ENCODE data around the gene NAT16.
A peak's percentile ranks its signal among the peaks of the same experiment; 100 is the strongest.
"Not testable (repeated sequence)": the region's sequence is repeated elsewhere in the genome, so short reads cannot be mapped to it uniquely, and the experiment has no call there.

The NAT16 gene

DNA sequence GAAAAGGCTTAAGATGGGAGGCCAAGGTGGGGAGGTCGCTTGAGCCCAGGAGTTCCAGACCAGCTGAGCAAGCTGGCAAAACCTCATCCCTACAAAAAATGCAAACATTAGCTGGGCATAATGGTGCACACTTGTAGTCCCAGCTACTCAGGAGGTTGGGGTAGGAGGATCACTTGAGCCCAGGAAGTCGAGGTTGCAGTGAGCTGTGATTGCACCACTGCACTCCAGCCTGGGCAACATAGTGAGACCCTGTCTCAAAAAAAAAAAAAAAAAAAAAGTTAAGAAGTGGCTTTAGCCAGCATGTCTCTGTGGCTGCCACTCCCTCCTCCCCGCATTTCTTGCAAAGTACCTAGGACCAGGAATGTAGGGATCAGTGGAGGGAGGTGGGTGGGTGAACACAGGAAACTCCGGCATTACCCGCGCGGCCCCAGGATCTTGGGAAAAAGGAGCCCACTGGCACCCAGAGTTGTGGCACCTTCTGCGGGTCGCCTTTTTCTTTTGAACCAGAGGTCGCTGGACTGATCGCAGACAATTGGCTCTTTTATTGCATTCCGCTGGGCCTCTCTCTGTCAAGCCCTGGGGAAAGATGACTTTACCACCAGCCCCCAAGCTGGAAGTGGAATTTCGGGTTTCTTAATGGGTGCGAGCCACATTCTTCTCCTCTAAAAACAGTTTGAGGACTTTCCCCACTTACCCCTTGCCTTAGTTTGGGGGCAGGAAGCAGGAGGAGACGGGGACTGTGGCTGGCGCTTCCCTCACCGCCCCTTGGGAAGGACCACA is 18.2 kb downstream of the NAT16 start:
- DNase-seq (ENCODE audit: low read depth in 4 of 4, low spot score in 1 of 4): no peak

DNA sequence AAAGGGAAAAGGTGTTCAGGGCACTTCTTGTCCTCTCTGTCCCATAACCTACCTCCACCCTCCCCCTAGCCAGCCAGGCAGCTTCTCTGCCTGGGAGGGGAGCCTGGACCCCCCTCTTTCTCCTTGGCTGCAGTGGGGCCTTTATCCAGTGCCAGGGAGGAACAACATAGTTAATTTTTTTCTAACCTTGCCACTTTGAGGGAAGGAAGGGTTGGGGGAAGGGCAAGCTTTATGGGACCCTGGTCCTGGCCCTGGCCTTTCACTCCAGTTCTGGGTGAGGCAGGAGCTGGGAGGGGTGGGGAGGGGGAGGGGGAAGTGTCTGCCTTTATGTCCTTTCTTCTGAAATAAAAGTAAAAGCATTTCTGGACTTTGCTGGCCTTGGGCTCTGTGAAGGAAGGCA is 19.2 kb downstream of the NAT16 start:
- DNase-seq (ENCODE audit: low read depth in 4 of 4, low spot score in 1 of 4): no peak

DNA sequence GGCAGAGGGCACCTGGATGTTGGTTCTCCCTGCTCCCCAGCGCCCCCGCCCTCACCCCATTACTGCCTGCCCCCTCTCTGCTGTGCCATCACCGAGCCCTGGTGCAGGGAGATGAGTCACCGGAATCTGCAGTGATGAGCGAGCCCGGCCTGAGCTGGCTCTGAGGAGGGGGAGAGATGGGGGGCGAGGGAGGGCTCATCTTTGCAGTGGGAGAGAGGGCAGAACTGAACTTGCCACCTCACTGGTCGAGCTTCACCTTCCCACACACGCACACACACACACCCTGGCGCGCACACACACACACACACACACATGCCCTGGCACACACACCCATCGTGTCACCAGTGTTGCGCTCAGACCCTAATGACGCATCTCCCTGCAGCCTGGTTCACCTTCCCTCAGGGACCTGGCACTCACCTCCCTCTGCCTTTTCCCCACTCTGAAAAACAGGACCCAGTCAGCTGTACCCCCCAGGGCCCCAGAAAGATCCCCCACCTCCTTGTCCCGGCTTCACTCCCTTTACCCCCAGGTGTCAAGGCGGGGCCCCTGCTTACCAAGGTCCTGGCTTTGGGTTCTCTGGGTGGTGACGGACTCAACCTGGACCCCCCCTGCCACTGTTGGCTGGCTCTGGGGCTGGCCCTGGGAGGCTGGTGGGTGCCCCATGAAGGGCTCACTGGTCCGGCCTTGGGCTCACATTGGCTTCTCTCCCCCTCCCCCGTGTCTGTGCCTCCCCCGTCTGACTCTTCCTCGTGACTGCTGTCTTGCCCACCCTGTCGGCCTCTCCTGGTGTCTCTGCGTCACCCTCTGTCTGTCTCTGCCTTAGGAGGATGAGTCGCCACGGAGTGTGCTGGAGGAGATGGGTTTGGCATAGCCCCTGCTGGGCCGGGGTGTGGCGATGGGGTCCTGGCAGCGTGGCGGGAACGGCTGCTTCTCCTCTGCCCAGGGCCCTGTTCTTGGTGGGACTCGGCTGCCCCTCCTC is 20.1 kb downstream of the NAT16 start:
- no peak for DNase-seq (ENCODE audit: low read depth in 4 of 4, low spot score in 1 of 4)

DNA sequence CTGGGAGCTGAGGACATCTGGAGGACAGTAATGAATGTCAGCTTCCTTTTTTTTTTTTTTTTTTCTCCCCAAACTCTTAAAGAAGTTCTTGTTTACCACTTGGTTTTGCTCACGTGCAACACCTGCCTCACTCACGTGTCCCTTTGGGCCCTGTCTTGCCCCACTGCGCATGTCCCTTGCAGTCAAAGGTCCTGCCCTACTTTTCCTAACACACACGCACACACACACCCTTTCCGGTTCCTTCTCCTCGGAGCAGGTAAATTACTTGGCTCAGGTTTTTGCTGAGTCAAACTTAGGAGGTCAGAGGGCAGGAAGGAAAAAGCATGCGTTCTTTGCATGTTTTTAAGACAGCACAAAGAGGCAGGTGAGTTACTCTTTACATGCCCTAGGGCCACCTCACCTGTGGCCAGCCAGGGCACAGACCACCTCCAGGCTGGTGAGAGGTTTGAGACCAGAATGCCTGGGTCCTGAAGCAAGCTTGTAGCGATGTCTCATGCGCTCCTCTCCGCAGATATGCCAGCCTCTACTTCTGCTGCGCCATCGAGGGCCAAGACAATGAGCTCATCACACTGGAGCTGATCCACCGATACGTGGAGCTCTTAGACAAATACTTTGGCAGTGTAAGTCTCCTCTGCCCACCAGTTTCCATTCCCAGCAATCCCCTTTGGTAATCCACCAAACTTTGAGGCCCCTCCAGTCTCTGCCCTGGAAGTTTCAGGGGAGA is 23.1 kb downstream of the NAT16 start:
- DNase-seq (ENCODE audit: low read depth in 4 of 4, low spot score in 1 of 4): no peak

DNA sequence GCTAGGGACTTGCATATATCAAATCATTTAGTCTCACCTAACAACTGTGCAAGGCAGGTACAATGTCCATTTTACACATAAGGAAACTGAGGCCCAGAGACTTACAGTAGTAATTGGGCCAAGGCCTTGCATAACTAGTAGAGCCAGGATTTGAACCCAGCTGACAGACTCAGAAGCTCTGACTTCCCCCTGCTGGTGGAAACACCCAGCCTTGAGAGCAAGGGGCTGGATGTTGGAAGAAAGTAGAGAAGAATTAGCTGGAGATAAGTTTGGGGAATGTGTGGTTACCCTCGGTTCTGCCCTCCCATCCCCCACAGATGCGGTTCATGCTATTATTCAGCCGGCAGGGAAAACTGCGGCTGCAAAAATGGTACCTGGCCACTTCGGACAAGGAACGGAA is 23.8 kb downstream of the NAT16 start:
- no peak for DNase-seq (ENCODE audit: low read depth in 4 of 4, low spot score in 1 of 4)

DNA sequence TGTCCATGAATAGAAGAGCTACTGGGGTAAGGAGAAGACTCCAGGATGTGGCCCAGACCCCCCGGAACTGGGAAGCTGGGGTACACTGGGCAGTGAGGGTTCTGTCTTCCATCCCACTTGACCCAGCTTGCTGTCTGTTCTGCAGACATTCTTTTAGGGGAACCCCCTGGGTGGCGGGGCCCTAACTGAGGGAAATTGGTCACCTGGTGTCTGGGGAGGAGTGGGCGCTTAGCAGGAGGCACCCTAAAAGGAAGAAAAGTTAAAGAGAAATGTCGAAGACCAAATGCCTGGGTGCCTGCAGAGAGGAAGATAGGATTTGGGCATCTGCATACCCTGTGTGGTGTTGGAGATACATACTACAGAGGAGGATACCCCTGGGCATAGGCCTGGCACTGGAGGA is 24.8 kb downstream of the NAT16 start:
- no peak for DNase-seq (ENCODE audit: low read depth in 4 of 4, low spot score in 1 of 4)

DNA sequence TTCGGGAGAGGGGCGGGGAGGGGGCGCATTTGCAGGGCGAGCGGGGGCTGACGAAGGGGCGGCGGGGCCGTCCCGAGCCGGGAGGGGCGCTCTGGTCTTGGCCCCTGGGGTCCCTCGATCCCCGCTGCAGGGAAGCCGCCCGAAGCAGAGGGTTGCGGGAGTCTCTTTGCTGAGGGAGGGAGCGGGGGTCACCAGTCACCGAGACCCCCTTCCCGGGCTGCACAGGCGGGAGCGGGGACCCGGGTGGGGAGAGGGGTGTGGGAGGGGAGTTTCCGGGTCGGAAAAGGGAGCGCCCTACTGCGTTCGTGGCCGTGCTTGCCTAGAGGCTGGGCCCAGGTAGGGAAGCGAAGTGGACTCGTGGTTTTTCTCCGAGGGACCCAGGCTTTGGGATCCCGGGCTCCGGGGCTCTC is 25.4 kb downstream of the NAT16 start:
- no peak for DNase-seq (ENCODE audit: low read depth in 4 of 4, low spot score in 1 of 4)

DNA sequence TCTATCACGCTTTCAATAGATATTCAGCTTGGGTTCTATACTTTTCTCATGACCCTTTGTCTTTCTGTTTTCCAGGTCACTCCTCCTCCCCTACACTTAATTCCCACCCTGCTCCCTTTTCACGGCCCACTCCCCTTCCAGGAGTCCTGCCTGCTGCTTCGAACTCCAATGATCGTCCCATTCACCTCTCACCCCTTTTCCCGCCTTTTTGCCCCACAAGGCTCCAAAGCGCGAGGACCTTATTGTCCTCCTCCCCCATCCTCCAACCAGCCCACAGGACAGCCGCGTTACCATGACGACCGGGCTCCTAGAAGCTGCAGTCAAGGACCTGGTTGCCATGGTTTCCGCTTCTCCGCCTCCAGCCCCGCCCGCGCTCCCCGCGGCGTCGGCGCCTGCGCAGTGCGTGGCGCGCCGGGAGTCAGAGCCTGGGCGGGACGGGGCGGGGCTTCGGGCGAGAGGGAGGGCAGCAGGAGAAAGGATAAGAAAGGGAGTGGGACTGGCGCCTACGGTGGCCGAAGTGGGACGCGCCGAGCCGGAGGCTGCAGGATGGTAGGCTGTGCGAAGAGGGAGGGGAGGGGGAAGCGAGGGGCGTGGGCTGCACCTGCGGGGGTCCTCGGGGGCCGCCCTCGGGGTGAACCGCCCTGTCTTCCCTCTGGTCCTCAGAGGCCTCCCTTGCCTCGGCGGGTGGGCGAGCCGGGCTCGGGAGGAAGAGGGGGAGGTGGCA is 26.0 kb downstream of the NAT16 start, which contains the start of gene AP1S1:
Gene AP1S1, plus strand, starts transcription at position 508 of the 724 bp plus-strand sequence. Its CDS starts 39 bp downstream, at position 547.
- peak; percentile 79 to 93 (median 90) for DNase-seq (ENCODE audit: low read depth in 4 of 4, low spot score in 1 of 4)

DNA sequence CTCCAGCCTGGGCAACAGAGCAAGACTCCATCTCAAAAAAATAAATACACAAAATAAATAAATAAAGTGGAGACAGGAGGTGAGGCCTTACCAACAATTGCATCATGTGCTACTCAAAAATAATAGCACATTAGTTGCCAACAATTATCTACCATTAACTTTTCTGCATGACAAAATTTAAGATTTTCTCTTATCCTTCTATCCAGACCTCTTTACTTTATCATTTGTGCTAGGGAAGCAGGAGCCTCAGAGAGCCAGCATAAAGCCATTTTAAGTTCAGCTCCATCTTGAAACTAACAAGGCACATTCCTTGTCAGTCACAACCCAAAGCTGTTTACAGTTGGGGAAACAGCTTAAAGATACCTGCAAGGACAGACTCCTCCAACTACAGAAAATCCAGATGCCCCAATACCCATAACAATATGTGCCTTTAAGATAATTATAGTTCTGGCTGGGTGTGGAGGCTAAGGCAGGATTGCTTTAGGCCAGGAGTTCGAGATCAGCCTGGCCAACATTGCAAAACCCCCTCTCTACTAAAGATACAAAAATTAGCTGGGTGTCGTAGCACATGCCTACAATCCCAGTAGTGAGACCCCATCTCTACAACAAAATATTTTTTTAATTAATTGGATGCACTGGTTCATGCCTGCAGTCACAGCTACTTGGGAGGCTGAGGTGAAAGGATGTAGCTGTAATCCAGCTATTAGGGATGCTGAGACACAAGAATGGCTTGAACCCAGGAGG is 28.0 kb downstream of the NAT16 start:
- DNase-seq (ENCODE audit: low read depth in 4 of 4, low spot score in 1 of 4): no peak

DNA sequence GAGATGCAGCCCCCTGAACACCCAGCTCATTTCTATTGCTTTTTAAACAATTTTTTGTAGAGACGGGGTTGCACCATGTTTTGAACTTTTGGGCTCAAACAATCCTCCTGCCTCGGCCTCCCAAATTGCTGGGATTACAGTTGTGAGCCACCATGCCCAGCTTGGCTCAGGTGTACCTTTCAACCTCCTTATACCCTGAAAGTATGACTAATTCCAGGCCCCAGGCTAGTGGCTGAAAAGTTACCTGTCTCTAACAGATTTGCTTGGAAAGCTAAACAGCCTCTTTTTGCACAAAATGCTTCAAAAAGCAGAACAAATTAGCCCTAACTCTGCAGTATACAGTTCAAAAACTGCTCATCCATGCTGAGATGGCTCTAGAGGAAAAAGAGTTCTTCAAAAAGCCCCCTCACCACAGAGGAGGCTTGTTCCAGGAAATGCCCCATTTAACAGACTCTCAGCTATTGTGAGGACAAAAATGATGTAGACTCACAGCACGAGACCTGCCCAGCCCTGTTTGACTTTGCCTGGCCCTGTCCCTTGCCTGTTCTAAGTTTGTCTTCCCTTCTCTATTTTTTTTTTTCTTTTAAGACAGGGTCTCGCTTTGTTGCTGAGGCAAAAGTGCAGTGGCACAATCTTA is 39.2 kb downstream of the NAT16 start:
- no peak for DNase-seq (ENCODE audit: low read depth in 4 of 4, low spot score in 1 of 4)

DNA sequence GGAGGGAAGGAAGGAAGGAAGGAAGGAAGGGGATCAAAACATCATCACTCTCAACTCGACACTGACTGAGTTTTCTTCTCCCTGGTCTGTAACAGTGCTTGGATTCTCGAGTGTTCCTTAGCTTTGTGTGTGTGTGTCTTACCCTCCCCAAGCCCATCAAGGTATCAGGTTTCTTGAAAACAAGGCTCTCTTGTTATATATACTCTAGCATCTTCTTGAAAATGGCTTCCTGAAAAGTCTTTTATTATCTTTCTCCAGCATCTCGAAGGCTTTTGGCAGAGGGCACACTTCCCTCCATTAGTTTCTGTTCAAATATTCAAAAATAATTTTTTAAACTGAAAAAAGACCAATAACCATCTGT is 39.8 kb downstream of the NAT16 start:
- DNase-seq (ENCODE audit: low read depth in 4 of 4, low spot score in 1 of 4): no peak

DNA sequence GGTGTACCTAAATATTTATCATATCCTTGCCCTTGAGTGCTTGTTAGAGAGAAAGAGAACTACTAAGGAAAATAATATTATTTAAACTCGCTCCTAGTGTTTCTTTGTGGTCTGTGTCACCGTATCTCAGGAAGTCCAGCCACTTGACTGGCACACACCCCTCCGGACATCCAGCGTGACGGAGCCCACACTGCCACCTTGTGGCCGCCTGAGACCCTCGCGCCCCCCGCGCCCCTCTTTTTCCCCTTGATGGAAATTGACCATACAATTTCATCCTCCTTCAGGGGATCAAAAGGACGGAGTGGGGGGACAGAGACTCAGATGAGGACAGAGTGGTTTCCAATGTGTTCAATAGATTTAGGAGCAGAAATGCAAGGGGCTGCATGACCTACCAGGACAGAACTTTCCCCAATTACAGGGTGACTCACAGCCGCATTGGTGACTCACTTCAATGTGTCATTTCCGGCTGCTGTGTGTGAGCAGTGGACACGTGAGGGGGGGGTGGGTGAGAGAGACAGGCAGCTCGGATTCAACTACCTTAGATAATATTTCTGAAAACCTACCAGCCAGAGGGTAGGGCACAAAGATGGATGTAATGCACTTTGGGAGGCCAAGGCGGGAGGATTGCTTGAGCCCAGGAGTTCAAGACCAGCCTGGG is 41.8 kb downstream of the NAT16 start:
- peak; percentile 56 to 88 (median 70) for DNase-seq (ENCODE audit: low read depth in 4 of 4, low spot score in 1 of 4)

DNA sequence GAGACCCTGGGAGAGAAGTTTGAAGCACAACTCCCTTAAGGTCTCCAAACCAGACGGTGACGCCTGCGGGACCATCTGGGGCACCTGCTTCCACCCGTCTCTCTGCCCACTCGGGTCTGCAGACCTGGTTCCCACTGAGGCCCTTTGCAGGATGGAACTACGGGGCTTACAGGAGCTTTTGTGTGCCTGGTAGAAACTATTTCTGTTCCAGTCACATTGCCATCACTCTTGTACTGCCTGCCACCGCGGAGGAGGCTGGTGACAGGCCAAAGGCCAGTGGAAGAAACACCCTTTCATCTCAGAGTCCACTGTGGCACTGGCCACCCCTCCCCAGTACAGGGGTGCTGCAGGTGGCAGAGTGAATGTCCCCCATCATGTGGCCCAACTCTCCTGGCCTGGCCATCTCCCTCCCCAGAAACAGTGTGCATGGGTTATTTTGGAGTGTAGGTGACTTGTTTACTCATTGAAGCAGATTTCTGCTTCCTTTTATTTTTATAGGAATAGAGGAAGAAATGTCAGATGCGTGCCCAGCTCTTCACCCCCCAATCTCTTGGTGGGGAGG is 42.4 kb downstream of the NAT16 start:
- DNase-seq (ENCODE audit: low read depth in 4 of 4, low spot score in 1 of 4): no peak

DNA sequence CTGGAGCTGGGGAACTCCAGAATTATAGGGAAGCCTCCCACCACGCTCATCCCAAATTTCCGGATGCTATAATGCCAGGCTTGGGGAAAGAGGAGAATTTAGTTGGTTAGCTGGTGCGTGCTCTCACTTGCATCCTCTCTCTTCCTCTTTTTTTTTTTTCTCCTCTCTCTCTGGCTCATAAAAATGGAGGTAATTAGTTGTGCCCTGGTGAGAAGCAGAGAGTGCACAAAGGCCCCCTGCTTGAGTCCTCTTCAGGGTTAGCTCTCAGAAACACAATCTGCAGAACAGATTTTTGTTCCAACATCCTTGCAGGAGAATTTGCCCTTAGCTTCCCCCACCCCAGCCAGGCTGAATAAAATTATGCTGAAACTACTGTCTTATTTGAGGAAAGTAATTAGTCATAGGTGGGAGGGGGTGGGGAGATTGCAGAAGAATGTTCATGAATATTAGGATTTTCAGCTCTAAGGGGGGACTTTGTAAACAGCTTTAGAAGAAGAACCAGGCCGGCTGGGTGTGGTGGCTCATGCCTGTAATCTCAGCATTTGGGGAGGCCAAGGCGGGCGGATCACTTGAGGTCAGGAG is 45.6 kb downstream of the NAT16 start:
- no peak for DNase-seq (ENCODE audit: low read depth in 4 of 4, low spot score in 1 of 4)

DNA sequence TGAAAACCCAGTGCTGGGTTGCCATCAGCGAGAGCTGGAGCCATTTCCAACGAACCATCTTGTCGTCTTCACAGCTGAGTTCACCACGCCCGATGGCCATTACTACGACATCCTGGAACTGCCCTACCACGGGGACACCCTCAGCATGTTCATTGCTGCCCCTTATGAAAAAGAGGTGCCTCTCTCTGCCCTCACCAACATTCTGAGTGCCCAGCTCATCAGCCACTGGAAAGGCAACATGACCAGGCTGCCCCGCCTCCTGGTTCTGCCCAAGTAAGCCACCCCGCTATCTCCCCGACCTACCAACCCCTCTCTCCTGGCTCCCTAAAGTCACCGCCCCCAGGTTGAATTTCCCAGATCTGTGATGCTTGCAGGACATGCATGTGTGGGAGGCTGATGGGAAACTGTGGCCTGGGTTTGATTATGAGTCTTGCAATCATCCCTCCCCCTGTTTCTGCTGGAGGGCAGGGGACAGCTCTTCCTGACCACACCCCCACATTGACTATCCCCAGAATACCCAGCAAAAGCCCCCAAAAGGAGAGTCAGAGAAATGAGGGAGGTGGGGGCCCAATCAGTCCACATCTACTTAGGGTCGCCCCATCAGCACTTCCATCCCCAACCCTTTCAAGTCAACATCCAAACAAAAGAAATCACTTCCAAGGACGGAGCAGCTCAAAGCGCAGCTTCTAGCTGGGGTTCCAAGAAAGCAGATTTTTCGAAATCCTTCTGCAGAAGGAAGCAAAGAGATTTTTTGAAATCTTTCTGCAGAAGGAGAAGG is 46.3 kb downstream of the NAT16 start:
- no peak for DNase-seq (ENCODE audit: low read depth in 4 of 4, low spot score in 1 of 4)

DNA sequence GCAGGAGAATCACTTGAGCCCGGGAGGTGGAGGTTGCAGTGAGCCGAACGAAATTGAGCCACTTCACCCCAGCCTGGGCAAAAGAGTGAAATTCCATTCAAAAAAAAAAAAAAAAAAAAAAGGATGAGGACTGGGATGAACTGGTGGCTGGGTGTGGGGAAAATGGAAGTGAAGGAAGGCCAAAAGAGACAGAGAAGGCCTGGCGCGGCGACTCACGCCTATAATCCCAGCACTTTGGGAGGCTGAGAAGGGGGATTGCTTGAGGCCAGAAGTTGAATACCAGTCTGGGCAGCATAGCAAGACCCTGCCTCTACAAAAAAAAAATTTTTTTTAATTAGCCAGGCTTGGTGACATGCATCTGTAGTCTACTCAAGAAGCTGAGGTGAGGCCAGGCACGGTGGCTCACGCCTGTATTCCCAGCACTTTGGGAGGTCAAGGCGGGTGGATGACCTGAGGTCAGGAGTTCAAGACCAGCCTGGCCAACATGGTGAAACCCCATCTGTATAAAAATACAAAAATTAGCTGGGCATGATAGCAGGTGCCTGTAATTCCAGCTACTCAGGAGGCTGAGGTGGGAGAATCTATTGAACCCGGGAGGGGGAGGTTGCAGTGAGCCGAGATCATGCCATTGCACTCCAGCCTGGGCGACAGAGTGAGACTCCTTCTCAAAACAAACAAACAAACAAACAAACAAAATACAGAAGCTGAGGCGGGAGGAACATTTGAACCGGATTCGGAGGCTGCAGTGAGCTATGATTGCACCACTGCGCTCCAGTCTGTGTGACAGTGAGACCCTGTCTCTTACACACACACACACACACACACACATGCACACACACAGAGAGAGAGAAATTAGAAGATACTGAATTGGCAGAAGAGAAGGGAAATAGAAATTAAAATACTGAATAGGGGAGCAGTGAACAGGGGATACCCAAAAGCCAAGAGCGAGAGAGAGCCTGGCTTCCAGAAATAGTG is 47.2 kb downstream of the NAT16 start:
- DNase-seq (ENCODE audit: low read depth in 4 of 4, low spot score in 1 of 4): not testable (repeated sequence)
